Neuronal stem cell (in vitro differentiated cells): ENCODE data around the gene PSAT1. TPM values are rescaled to one million over a fixed set of nuclear protein-coding genes. Genes with fewer than 3 reads are reported as not detected.

Source experiments
- DNase-seq: peaks from one replicate; pipeline ENCODE4 v3.0.0-alpha.2; 2013; ENCODE audit warnings: low spot score
- H2AFZ ChIP-seq: one replicate; pipeline ENCODE4 v1.6.1; 2013; ENCODE audit warnings: mild to moderate bottlenecking, low read length, inconsistent platforms
- H2AK5ac ChIP-seq: 2 replicates; pipeline ENCODE4 v1.6.1; 2013; ENCODE audit warnings: low read depth, mild to moderate bottlenecking, inconsistent platforms, low read length, moderate library complexity, mixed read lengths
- H2BK120ac ChIP-seq: 2 replicates; pipeline ENCODE4 v1.6.1; 2013; ENCODE audit warnings: low read depth, mild to moderate bottlenecking, inconsistent platforms, low read length, moderate library complexity, mixed read lengths
- H2BK12ac ChIP-seq: one replicate; pipeline ENCODE4 v1.6.1; 2013; ENCODE audit warnings: low read length, inconsistent platforms
- H2BK15ac ChIP-seq: 2 replicates; pipeline ENCODE4 v1.6.1; 2013; ENCODE audit warnings: mild to moderate bottlenecking, low read length, inconsistent platforms, mixed read lengths
- H2BK5ac ChIP-seq: one replicate; pipeline ENCODE4 v1.6.1; 2013; ENCODE audit warnings: inconsistent platforms, mild to moderate bottlenecking, low read length, moderate library complexity
- H3K14ac ChIP-seq: one replicate; pipeline ENCODE4 v1.6.1; 2013; ENCODE audit warnings: low read length, inconsistent platforms
- H3K18ac ChIP-seq: 2 replicates; pipeline ENCODE4 v1.6.1; 2013; ENCODE audit warnings: low read length, inconsistent platforms
- H3K23ac ChIP-seq: 2 replicates; pipeline ENCODE4 v1.6.1; 2013; ENCODE audit warnings: low read depth, mild to moderate bottlenecking, mixed read lengths, low read length, inconsistent platforms; ENCODE audit not compliant: poor library complexity
- H3K27ac ChIP-seq: replicated peaks from 3 replicates; pipeline ENCODE4 v1.5.1; 2013; ENCODE audit warnings: low read length, inconsistent platforms
- H3K27me3 ChIP-seq, 3 experiments: 2 replicates each; pipeline ENCODE4 v1.6.1; 2013; ENCODE audit warnings: low read length in 3 of 3, mild to moderate bottlenecking in 2 of 3, inconsistent platforms in 1 of 3, low read depth in 1 of 3, mixed read lengths in 1 of 3, moderate library complexity in 1 of 3; ENCODE audit not compliant: control insufficient read depth in 3 of 3, insufficient read depth in 3 of 3
- H3K36me3 ChIP-seq, 2 donors: replicated peaks in 1 of 2; 2 replicates each; pipeline ENCODE4 v1.6.1; 2013; ENCODE audit warnings: low read length in 2 of 2; ENCODE audit not compliant: control insufficient read depth in 2 of 2, insufficient read depth in 2 of 2
- H3K4ac ChIP-seq: 2 replicates; pipeline ENCODE4 v1.6.1; 2013; ENCODE audit warnings: inconsistent platforms, mild to moderate bottlenecking, low read length, moderate library complexity
- H3K4me1 ChIP-seq, 2 donors: 1 replicate in 1 of 2; 2 replicates in 1 of 2; pipeline ENCODE4 v1.6.1; 2013; ENCODE audit warnings: low read length in 2 of 2, low read depth in 1 of 2; ENCODE audit not compliant: control insufficient read depth in 2 of 2, insufficient read depth in 1 of 2
- H3K4me2 ChIP-seq: one replicate; pipeline ENCODE4 v1.6.1; 2013; ENCODE audit warnings: mild to moderate bottlenecking, low read length, inconsistent platforms; ENCODE audit not compliant: insufficient read depth, poor library complexity, severe bottlenecking
- H3K4me3 ChIP-seq, 2 donors: 2 replicates each; pipeline ENCODE4 v1.5.1; 2013; ENCODE audit warnings: low read length in 2 of 2, mild to moderate bottlenecking in 2 of 2, inconsistent platforms in 1 of 2, moderate library complexity in 1 of 2
- H3K79me1 ChIP-seq: one replicate; pipeline ENCODE4 v1.6.1; 2013; ENCODE audit warnings: low read depth, mild to moderate bottlenecking, inconsistent platforms, low read length, moderate library complexity
- H3K9ac ChIP-seq: one replicate; pipeline ENCODE4 v1.6.1; 2013; ENCODE audit warnings: mild to moderate bottlenecking, low read depth, low read length, inconsistent platforms; ENCODE audit not compliant: poor library complexity
- H3K9me3 ChIP-seq, 2 donors: replicated peaks in 1 of 2; 2 replicates each; pipeline versions ENCODE3 to v1.6.1; 2013; ENCODE audit warnings: low read length in 2 of 2, mild to moderate bottlenecking in 2 of 2, inconsistent platforms in 1 of 2, low read depth in 1 of 2, mixed read lengths in 1 of 2, moderate library complexity in 1 of 2; ENCODE audit not compliant: control insufficient read depth in 2 of 2, insufficient read depth in 1 of 2
- H4K8ac ChIP-seq: one replicate; pipeline ENCODE4 v1.6.1; 2013; ENCODE audit warnings: low read depth, mild to moderate bottlenecking, inconsistent platforms, low read length, moderate library complexity
- H4K91ac ChIP-seq: one replicate; pipeline ENCODE4 v1.6.1; 2013; ENCODE audit warnings: low read length, low read depth, mild to moderate bottlenecking, inconsistent platforms; ENCODE audit not compliant: poor library complexity
- WGBS, 2 donors: extraction: QIAGEN DNeasy Blood & Tissue Kit; methylation state at CpG; one replicate each; pipeline ENCODE4 v1.1.7; 2013; ENCODE audit warnings: missing lambda C conversion rate in 2 of 2, mixed read lengths in 1 of 2; ENCODE audit not compliant: insufficient read length in 2 of 2, insufficient replicate concordance in 1 of 2; ENCODE audit errors: extremely low coverage in 2 of 2; 5-methylcytosine and 5-hydroxymethylcytosine counted together
- polyA plus RNA-seq, 2 experiments: library from polyadenylated mRNA; stranded (reverse); fragments of 200-250 nt; gene quantifications; one replicate each; pipeline ENCODE4 v1.2.3, GENCODE V29; 2013

PSAT1 gene
- 132 TPM for polyA plus RNA-seq (2013, experiment 1 of 2)
- 135 TPM for polyA plus RNA-seq (2013, experiment 2 of 2)

- no CpG with 5 or more reads among the region's 76 CpGs for WGBS, 2 donors
- H3K4me1 ChIP-seq = peaks cover 5 to 11% of the 10 kb centered on the region in 2 donors
- H3K18ac ChIP-seq = peak within 1 kb of the TSS; percentile 97
- H3K9me3 ChIP-seq = no peaks in the 10 kb centered on the region
- peak within 1 kb of the TSS; percentile 83 for H2AK5ac ChIP-seq
- peak within 1 kb of the TSS; percentile 99 for H2BK5ac ChIP-seq
- peak within 1 kb of the TSS; percentile 91 for H3K27ac ChIP-seq
- H3K14ac ChIP-seq = peak within 1 kb of the TSS; percentile 100
- H3K27me3 ChIP-seq = no peaks in the 10 kb centered on the region
- peak within 1 kb of the TSS; percentile 65 for H2BK120ac ChIP-seq
- peak within 1 kb of the TSS; percentile 98 for H2AFZ ChIP-seq
- peaks cover 7 to 30% of the 10 kb centered on the region in 2 donors for H3K36me3 ChIP-seq
- H3K9ac ChIP-seq = peak within 1 kb of the TSS; percentile 96
- peak within 1 kb of the TSS; percentile 79 for H3K4me2 ChIP-seq
- peak within 1 kb of the TSS; percentile 83 to 100 for H3K4me3 ChIP-seq
- H2BK12ac ChIP-seq = peak within 1 kb of the TSS; percentile 95
- no peak within 1 kb of the TSS for H3K4ac ChIP-seq
- peaks cover 4% of the 10 kb centered on the region for H3K79me1 ChIP-seq
- H3K23ac ChIP-seq = peak within 1 kb of the TSS; percentile 92
- H2BK15ac ChIP-seq = no peak within 1 kb of the TSS
- H4K91ac ChIP-seq = peak within 1 kb of the TSS; percentile 98
- peak; percentile 93 for DNase-seq
- H4K8ac ChIP-seq = no peak within 1 kb of the TSS
Measured at GRCh38 chr9:78296893-78297671, at the start of gene PSAT1. TSS of gene PSAT1 (plus strand) at chr9:78297125. CDS start at chr9:78297211, 86 bp downstream.

GRCh38 chr9:78248635-78249034, 48.3 kb upstream of the PSAT1 start:
- DNase-seq = no peak
- Histone ChIP-seq H2BK12ac (no peak overlapping the region), H2BK5ac (no peak overlapping the region), H3K4ac (no peak overlapping the region), H2BK120ac (no peak overlapping the region), H3K9ac (no peak overlapping the region), H3K27ac (no peak overlapping the region), H4K91ac (no peak overlapping the region), H2AK5ac (no peak overlapping the region), H3K4me3 (no peak overlapping the region), H3K4me1 (no peaks in the 10 kb centered on the region), H3K14ac (no peak overlapping the region), H4K8ac (no peak overlapping the region), H3K27me3 (no peaks in the 10 kb centered on the region), H3K4me2 (no peak overlapping the region), H3K36me3 (peaks cover 12 to 97% of the 10 kb centered on the region in 2 donors), H3K23ac (no peak overlapping the region), H3K79me1 (no peaks in the 10 kb centered on the region), H3K9me3 (no peaks in the 10 kb centered on the region), H2BK15ac (no peak overlapping the region), H2AFZ (no peak overlapping the region), H3K18ac (no peak overlapping the region)
- no CpG with 5 or more reads among the region's 1 CpG for WGBS, 2 donors

GRCh38 chr9:78249542-78249941, 47.4 kb upstream of the PSAT1 start:
- no peak overlapping the region for H3K23ac ChIP-seq
- H2AFZ ChIP-seq = no peak overlapping the region
- H3K9me3 ChIP-seq = no peaks in the 10 kb centered on the region
- no peak overlapping the region for H3K9ac ChIP-seq
- no peak overlapping the region for H3K18ac ChIP-seq
- no peak overlapping the region for H4K91ac ChIP-seq
- no peak overlapping the region for H2BK5ac ChIP-seq
- H2BK15ac ChIP-seq = no peak overlapping the region
- H3K4me3 ChIP-seq = no peak overlapping the region
- no peaks in the 10 kb centered on the region for H3K4me1 ChIP-seq
- no peak overlapping the region for H4K8ac ChIP-seq
- H3K79me1 ChIP-seq = no peaks in the 10 kb centered on the region
- no peak overlapping the region for H3K14ac ChIP-seq
- no peak overlapping the region for H2BK12ac ChIP-seq
- no peak overlapping the region for H3K4me2 ChIP-seq
- H3K4ac ChIP-seq = no peak overlapping the region
- H3K27me3 ChIP-seq = no peaks in the 10 kb centered on the region
- no peak overlapping the region for H2BK120ac ChIP-seq
- H2AK5ac ChIP-seq = no peak overlapping the region
- no peak overlapping the region for H3K27ac ChIP-seq
- H3K36me3 ChIP-seq = peaks cover 10 to 97% of the 10 kb centered on the region in 2 donors
- no peak for DNase-seq

GRCh38 chr9:78252616-78253015, 44.3 kb upstream of the PSAT1 start:
- Histone ChIP-seq H3K36me3 (peaks cover 8 to 99% of the 10 kb centered on the region in 2 donors), H2BK5ac (no peak overlapping the region), H3K27ac (no peak overlapping the region), H3K79me1 (no peaks in the 10 kb centered on the region), H3K4ac (no peak overlapping the region), H2AK5ac (no peak overlapping the region), H2BK12ac (no peak overlapping the region), H3K9me3 (no peaks in the 10 kb centered on the region), H2BK120ac (no peak overlapping the region), H3K4me2 (no peak overlapping the region), H4K8ac (no peak overlapping the region), H3K27me3 (no peaks in the 10 kb centered on the region), H3K14ac (no peak overlapping the region), H3K18ac (no peak overlapping the region), H3K4me3 (no peak overlapping the region), H3K4me1 (no peaks in the 10 kb centered on the region), H3K9ac (no peak overlapping the region), H2AFZ (no peak overlapping the region), H3K23ac (no peak overlapping the region), H4K91ac (no peak overlapping the region), H2BK15ac (no peak overlapping the region)
- DNase-seq = no peak
- WGBS, 2 donors = no CpG with 5 or more reads among the region's 1 CpG
